Measurements from ENCODE around the gene KLHL25. TPM values are rescaled to one million over a fixed set of nuclear protein-coding genes. Genes with fewer than 3 reads are reported as not detected.

The KLHL25 gene
- 8.8 TPM for total RNA-seq
- 1 to 10 TPM in 3 of 4 donors, under 1 TPM in 1; 0.76 to 2.7 (median 1.3) TPM for polyA plus RNA-seq

GRCh38 chr15:85794598-85795336 is at the start of gene KLHL25:
Gene KLHL25 (minus strand): TSS chr15:85794925. CDS start chr15:85769810, 25,115 bp downstream.
- H3K36me3 Mint-ChIP-seq: peaks cover 3% of the 10 kb centered on the region
- peaks cover 9 to 47% (median 31%) of the 10 kb centered on the region in 4 donors for H3K4me1 Mint-ChIP-seq
- Histone ChIP-seq H3K27ac (ENCODE audit: insufficient read depth, low read length, poor library complexity, severe bottlenecking) (peak within 1 kb of the TSS; percentile 78), H3K27me3 (ENCODE audit: control insufficient read depth, insufficient read depth, low read length) (peaks cover 3% of the 10 kb centered on the region), H3K36me3 (ENCODE audit: control insufficient read depth, insufficient read depth, low read length) (no peaks in the 10 kb centered on the region), H3K4me1 (ENCODE audit: control insufficient read depth, insufficient read depth, low read length, poor library complexity, severe bottlenecking) (peaks cover 25% of the 10 kb centered on the region), H3K9me3 (ENCODE audit: control insufficient read depth in 2 of 2, low read length in 2 of 2) (no peaks in the 10 kb centered on the region), H3K4me3 (ENCODE audit: low read depth, low read length) (peak within 1 kb of the TSS; percentile 85)
- ATAC-seq (ENCODE audit: low read depth in 2 of 2): peak; percentile 97 to 99
- peak within 1 kb of the TSS; percentile 87 to 96 (median 95) for H3K4me3 Mint-ChIP-seq
- peak within 1 kb of the TSS; percentile 88 to 89 (median 88) for H3K27ac Mint-ChIP-seq
- H3K27me3 Mint-ChIP-seq: peaks cover 17% of the 10 kb centered on the region
- peak; percentile 91 to 96 (median 92) for DNase-seq
- H3K9me3 Mint-ChIP-seq: no peaks in the 10 kb centered on the region

- H3K4me3 ChIP-seq (ENCODE audit: low read depth, low read length): no peak overlapping the region
- ATAC-seq (ENCODE audit: low read depth in 2 of 2) (no peak), DNase-seq (no peak)
These were observed 46.1 kb upstream of the KLHL25 start for GRCh38 chr15:85840802-85841152.

GRCh38 chr15:85840079-85840801 is 45.5 kb upstream of the KLHL25 start:
- peak; percentile 63 to 77 (median 74) for DNase-seq
- peak; percentile 85 to 90 for ATAC-seq (ENCODE audit: low read depth in 2 of 2)
- Mint-ChIP-seq H3K4me3 (peak overlapping the region in 2 of 4 donors; percentile 36 to 68), H3K36me3 (no peaks in the 10 kb centered on the region), H3K9me3 (no peaks in the 10 kb centered on the region), H3K4me1 (peaks cover 0 to 7% (median 0%) of the 10 kb centered on the region in 4 donors), H3K27ac (peak overlapping the region in 1 of 3 donors; percentile 20), H3K27me3 (peaks cover 19% of the 10 kb centered on the region)
- Histone ChIP-seq H3K4me3 (ENCODE audit: low read depth, low read length) (peak overlapping the region; percentile 62), H3K36me3 (ENCODE audit: control insufficient read depth, insufficient read depth, low read length) (no peaks in the 10 kb centered on the region), H3K9me3 (ENCODE audit: control insufficient read depth in 2 of 2, low read length in 2 of 2) (no peaks in the 10 kb centered on the region), H3K4me1 (ENCODE audit: control insufficient read depth, insufficient read depth, low read length, poor library complexity, severe bottlenecking) (peaks cover 7% of the 10 kb centered on the region), H3K27me3 (ENCODE audit: control insufficient read depth, insufficient read depth, low read length) (no peaks in the 10 kb centered on the region), H3K27ac (ENCODE audit: insufficient read depth, low read length, poor library complexity, severe bottlenecking) (no peak overlapping the region)

More at GRCh38 chr15:85840802-85841152, 46.1 kb upstream of the KLHL25 start:
- Histone ChIP-seq H3K36me3 (ENCODE audit: control insufficient read depth, insufficient read depth, low read length) (no peaks in the 10 kb centered on the region), H3K27me3 (ENCODE audit: control insufficient read depth, insufficient read depth, low read length) (peaks cover under 1% of the 10 kb centered on the region), H3K9me3 (ENCODE audit: control insufficient read depth in 2 of 2, low read length in 2 of 2) (no peaks in the 10 kb centered on the region), H3K4me1 (ENCODE audit: control insufficient read depth, insufficient read depth, low read length, poor library complexity, severe bottlenecking) (peaks cover 7% of the 10 kb centered on the region), H3K27ac (ENCODE audit: insufficient read depth, low read length, poor library complexity, severe bottlenecking) (no peak overlapping the region)
- Mint-ChIP-seq H3K9me3 (peaks cover 0 to 3% (median 0%) of the 10 kb centered on the region in 7 donors), H3K4me1 (peaks cover 0 to 7% (median 0%) of the 10 kb centered on the region in 4 donors), H3K4me3 (peak overlapping the region in 1 of 4 donors; percentile 68), H3K27ac (peak overlapping the region in 1 of 3 donors; percentile 20), H3K27me3 (peaks cover 22% of the 10 kb centered on the region), H3K36me3 (no peaks in the 10 kb centered on the region)

GRCh38 chr15:85839643-85840042 is 44.9 kb upstream of the KLHL25 start:
- peaks cover 7% of the 10 kb centered on the region for H3K4me1 ChIP-seq (ENCODE audit: control insufficient read depth, insufficient read depth, low read length, poor library complexity, severe bottlenecking)
- DNase-seq: no peak
- H3K4me3 ChIP-seq (ENCODE audit: low read depth, low read length): no peak overlapping the region
- H3K36me3 ChIP-seq (ENCODE audit: control insufficient read depth, insufficient read depth, low read length): no peaks in the 10 kb centered on the region
- H3K27ac Mint-ChIP-seq: no peak overlapping the region
- no peaks in the 10 kb centered on the region for H3K27me3 ChIP-seq (ENCODE audit: control insufficient read depth, insufficient read depth, low read length)
- H3K9me3 ChIP-seq (ENCODE audit: control insufficient read depth in 2 of 2, low read length in 2 of 2): no peaks in the 10 kb centered on the region
- no peak for ATAC-seq (ENCODE audit: low read depth in 2 of 2)
- peaks cover 0 to 7% (median 0%) of the 10 kb centered on the region in 4 donors for H3K4me1 Mint-ChIP-seq
- no peak overlapping the region for H3K27ac ChIP-seq (ENCODE audit: insufficient read depth, low read length, poor library complexity, severe bottlenecking)
- H3K9me3 Mint-ChIP-seq: no peaks in the 10 kb centered on the region
- H3K27me3 Mint-ChIP-seq: peaks cover 14% of the 10 kb centered on the region
- H3K4me3 Mint-ChIP-seq: no peak overlapping the region
- no peaks in the 10 kb centered on the region for H3K36me3 Mint-ChIP-seq

- no peaks in the 10 kb centered on the region for H3K9me3 ChIP-seq (ENCODE audit: control insufficient read depth in 2 of 2, low read length in 2 of 2)
- Mint-ChIP-seq H3K4me1 (peaks cover 0 to 7% (median 0%) of the 10 kb centered on the region in 4 donors), H3K4me3 (no peak overlapping the region), H3K9me3 (no peaks in the 10 kb centered on the region), H3K27me3 (peaks cover 12% of the 10 kb centered on the region), H3K36me3 (no peaks in the 10 kb centered on the region), H3K27ac (no peak overlapping the region)
- H3K36me3 ChIP-seq (ENCODE audit: control insufficient read depth, insufficient read depth, low read length): no peaks in the 10 kb centered on the region
- no peaks in the 10 kb centered on the region for H3K27me3 ChIP-seq (ENCODE audit: control insufficient read depth, insufficient read depth, low read length)
- H3K4me3 ChIP-seq (ENCODE audit: low read depth, low read length): no peak overlapping the region
- peaks cover 7% of the 10 kb centered on the region for H3K4me1 ChIP-seq (ENCODE audit: control insufficient read depth, insufficient read depth, low read length, poor library complexity, severe bottlenecking)
- H3K27ac ChIP-seq (ENCODE audit: insufficient read depth, low read length, poor library complexity, severe bottlenecking): no peak overlapping the region
- ATAC-seq (ENCODE audit: low read depth in 2 of 2) (no peak), DNase-seq (no peak)
These were observed 43.9 kb upstream of the KLHL25 start for GRCh38 chr15:85838655-85839054.

- peak overlapping the region in 2 of 3 donors; percentile 27 to 55 for H3K27ac Mint-ChIP-seq
These were observed 43.2 kb upstream of the KLHL25 start for GRCh38 chr15:85837881-85838280.

GRCh38 chr15:85837011-85837433 is 42.3 kb upstream of the KLHL25 start:
- no peak for DNase-seq
- Histone ChIP-seq H3K36me3 (ENCODE audit: control insufficient read depth, insufficient read depth, low read length) (no peaks in the 10 kb centered on the region), H3K4me1 (ENCODE audit: control insufficient read depth, insufficient read depth, low read length, poor library complexity, severe bottlenecking) (peaks cover 7% of the 10 kb centered on the region), H3K4me3 (ENCODE audit: low read depth, low read length) (no peak overlapping the region), H3K9me3 (ENCODE audit: control insufficient read depth in 2 of 2, low read length in 2 of 2) (no peaks in the 10 kb centered on the region), H3K27me3 (ENCODE audit: control insufficient read depth, insufficient read depth, low read length) (peaks cover 2% of the 10 kb centered on the region), H3K27ac (ENCODE audit: insufficient read depth, low read length, poor library complexity, severe bottlenecking) (no peak overlapping the region)
- no peak overlapping the region for H3K4me3 Mint-ChIP-seq
- no peaks in the 10 kb centered on the region for H3K9me3 Mint-ChIP-seq
- H3K36me3 Mint-ChIP-seq: no peaks in the 10 kb centered on the region
- no peak for ATAC-seq (ENCODE audit: low read depth in 2 of 2)
- H3K27me3 Mint-ChIP-seq: peaks cover 9% of the 10 kb centered on the region
- H3K4me1 Mint-ChIP-seq: peaks cover 0 to 7% (median 0%) of the 10 kb centered on the region in 4 donors
- H3K27ac Mint-ChIP-seq: no peak overlapping the region

More at GRCh38 chr15:85837881-85838280, 43.2 kb upstream of the KLHL25 start:
- ATAC-seq (ENCODE audit: low read depth in 2 of 2) (no peak), DNase-seq (no peak)
- Mint-ChIP-seq H3K9me3 (no peaks in the 10 kb centered on the region), H3K27me3 (peaks cover 12% of the 10 kb centered on the region), H3K4me1 (peaks cover 0 to 7% (median 0%) of the 10 kb centered on the region in 4 donors), H3K36me3 (no peaks in the 10 kb centered on the region), H3K4me3 (no peak overlapping the region)
- H3K4me1 ChIP-seq (ENCODE audit: control insufficient read depth, insufficient read depth, low read length, poor library complexity, severe bottlenecking): peaks cover 7% of the 10 kb centered on the region
- H3K4me3 ChIP-seq (ENCODE audit: low read depth, low read length): no peak overlapping the region
- H3K27me3 ChIP-seq (ENCODE audit: control insufficient read depth, insufficient read depth, low read length): peaks cover under 1% of the 10 kb centered on the region
- no peak overlapping the region for H3K27ac ChIP-seq (ENCODE audit: insufficient read depth, low read length, poor library complexity, severe bottlenecking)
- no peaks in the 10 kb centered on the region for H3K36me3 ChIP-seq (ENCODE audit: control insufficient read depth, insufficient read depth, low read length)
- no peaks in the 10 kb centered on the region for H3K9me3 ChIP-seq (ENCODE audit: control insufficient read depth in 2 of 2, low read length in 2 of 2)
